HK-2 (cell line): ENCODE results near the gene RIC3.

Experiments
- DNase-seq: peaks from one replicate; pipeline ENCODE4 v3.0.0-alpha.2; 2018; ENCODE audit not compliant: unreplicated experiment

RIC3 gene

DNA sequence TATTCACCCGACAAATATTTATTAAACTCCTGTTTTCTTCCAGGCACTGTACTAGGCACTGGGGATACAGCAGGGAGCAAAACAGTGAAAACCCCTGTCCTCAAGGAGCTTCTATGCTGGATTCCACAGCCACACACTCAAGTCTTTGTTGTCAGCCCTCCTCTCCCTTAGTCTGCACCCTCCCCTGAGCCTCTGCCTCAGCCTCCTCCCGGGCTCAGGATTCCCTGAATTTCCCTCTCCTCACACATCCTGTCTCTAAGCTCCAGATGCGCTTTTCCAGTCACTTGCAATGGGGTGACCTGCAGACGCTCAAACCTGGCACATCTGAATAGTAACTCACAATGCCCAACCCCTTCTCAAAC lies 101.3 kb downstream of the RIC3 start:
- no peak for DNase-seq

DNA sequence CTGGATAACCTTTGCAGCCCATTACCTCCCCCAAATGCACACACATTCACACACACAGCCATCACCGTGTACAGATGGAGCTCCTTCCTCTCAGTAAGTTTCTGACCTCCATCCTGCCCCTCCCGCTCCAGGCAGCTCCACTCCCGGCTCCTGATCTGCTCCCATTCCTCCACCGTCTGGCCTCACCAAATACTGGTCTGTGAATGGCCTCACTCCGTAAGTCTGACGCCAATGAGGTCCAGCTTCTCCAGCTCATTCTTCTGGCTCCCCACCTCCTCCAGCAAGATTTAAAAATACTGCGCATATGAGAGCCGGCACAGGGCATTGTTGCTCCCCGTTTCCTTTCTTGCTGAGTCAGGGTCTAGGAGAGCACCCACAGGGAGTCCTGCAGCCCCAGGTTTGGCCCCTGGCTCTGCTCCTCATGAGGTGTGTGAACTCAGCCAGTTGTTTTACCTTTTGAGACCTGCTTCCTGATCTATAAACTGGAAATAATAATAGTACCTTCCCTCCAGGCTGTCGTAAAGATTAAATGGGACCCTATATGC lies 101.8 kb downstream of the RIC3 start:
- no peak for DNase-seq

DNA sequence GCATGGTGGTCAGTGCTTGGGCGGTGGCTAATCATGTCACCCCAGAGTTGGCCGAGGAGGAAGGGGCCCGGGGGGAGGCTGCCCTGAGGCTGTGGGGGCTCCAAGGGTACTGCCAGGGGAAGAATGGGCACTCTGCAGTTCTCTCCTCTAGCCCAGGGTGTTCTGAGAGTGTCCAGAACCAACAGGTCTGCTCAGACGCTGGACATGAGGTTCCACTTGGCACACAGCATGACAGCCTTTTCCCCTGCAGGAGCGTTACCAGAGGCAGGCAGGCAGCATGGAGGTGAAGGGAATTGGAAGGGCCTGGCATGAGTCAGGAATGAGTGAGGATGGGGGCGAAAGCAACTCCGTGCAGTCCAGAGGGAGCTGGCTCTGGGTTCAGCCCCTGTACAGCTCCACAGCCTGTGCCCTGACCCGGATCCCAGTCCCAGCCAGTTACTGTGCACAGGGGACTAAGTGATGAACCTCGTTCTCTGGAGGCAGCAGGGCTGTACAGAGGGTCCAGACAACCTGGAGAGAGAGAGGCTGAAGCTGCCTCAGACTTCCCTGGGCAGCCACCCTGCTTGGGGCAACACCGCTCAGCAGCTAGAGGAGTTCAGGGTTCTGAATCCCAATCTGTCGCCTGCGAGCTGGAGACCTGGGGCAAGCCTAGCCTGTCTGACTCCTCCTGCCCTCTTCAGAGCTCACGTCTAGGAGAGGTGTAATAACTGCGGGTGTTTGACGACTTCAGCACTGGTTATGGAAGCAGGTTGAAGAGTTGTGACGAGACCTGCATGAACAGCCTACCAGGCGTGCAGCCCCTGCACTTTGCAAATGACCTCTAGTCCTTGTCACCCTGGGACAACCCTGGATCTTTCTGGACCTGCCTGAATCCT lies 102.6 kb downstream of the RIC3 start:
- DNase-seq, result no peak

DNA sequence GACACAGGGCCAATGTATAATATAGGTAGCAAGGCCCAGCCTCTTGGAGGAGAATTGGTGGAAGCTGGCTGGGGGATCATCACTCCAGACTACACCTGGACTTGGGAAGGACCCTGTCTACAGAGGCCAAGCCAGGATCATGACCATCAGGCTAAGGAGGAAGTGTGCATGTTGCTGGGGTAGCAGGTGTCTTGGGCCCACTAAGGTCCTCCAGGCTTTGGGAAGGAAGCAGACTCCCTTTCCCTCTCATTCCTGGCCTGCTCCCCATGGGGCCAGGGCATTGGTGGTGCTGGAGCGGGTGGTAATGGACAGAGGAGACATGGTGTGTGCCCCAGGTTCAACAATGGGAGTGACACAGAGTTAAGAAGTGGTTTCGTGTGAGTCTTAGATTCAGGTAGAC lies 103.8 kb downstream of the RIC3 start:
- no peak for DNase-seq

DNA sequence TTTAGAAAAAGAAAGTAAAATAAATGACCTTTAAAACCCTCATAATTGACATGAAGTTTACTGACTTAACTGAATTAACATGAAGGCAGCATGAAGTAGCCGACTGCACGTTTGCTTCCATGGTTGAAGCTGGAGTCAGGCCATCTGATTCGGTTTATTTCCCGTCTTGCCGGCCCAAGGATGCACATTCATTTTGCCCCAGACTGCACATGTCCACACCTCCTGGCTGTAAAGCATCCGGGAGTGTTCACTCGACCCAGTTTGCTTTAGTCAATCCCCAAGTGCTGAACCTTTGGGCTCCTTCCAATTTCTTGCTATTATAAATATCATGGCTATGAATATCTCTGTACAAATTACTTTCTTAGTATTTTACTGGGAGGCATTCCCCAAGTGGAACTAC lies 105.5 kb downstream of the RIC3 start:
- DNase-seq, result no peak

DNA sequence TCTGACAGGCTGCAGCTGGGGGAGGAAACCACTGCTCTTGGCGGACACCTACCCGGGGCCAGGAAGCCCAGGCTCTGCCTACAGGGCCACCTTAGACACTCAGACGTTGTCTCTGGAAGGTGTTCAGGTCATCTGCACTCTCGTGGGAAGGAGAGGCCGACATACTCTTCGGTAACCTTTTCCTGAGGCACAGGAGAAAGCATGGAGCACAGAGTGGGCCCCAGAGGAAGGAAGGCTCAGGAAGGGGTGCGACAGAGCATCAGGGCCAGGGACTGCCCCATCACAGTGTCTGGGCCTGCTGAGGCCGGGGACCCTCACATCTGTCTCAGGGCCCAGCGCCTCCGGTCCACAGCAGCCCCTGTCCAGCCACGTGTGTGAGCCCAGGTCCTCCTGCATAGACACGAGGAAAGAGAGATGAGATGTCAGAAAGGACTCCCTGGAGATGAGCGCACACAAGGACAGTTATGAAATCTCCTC lies 106.0 kb downstream of the RIC3 start:
- DNase-seq, result no peak

DNA sequence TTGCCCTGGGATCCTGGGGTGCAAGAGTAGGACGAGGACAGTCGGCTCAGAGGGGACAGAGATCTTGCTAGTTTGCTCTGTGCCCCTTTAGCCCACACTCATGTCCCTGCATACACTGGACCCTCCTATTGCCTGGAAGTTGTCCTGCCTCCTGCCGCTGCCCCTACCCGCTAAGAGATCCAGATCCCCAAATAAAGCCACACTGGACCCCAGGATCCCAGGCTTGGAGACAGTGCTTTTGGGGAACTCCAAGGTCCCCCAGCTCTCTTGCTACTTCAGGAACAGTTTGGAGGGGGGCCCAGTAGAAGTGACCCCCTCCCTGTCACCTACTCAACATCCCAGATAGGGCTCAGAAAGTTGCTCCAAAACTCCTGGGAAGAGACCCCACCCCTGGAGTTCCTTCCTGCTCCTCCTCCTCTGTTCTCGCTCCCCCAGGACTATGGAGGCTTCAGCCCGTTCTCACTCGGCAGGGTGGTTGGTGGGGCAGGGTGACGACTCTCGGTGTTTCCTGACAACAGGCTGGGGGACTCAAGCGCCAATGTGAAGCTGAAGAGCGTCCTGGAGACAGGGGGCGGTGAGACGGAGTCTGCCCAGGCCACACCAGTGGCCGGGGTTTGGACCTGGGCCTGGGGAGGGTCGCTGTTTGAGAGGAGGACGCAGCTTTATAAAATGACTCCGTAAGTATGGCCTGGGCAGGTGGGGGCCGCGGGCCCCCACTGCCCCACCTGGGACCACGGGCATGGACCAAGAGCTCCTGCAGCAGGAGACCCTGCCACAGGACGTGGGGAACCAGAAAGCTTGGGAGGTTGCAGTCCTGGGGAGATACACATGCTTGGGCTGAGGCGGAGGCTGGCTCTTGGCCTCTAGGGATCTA lies 107.0 kb downstream of the RIC3 start:
- DNase-seq, result no peak

DNA sequence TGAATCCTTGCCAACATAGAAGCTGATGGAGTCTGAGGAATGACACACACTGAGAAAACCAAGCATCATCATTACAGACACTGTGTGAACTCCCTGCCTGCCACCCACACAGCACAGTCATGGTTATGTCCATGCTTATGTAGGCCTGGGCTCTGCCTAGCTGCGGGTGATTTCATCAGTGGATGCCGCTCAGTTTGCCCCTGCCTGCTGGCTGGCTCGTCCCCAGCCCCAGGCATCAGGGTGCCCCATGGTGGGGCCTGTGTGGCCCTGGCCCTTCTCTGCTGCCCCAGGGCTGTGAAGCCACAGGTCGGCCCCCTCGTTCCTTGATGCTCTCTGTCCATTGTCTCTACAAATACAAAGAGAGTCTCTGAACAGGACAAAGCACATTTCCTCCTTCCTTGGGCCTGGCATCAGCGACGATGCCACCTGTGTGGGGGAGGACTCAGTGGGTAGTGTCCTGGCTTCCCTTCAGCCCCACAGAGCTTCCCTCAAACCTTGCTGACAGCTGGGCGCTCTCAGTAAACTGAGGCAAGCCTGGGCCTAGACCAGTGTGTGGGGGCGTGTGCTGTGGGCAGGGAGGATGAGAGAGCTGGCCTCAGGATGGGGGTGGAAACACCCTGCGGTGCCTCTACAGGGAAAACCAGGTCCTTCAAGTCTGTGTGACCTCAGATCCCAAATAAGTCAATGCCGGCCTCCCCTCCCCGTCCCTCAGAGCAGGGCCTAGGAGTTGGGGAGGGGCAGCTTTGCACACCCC lies 107.8 kb downstream of the RIC3 start:
- DNase-seq, result no peak

DNA sequence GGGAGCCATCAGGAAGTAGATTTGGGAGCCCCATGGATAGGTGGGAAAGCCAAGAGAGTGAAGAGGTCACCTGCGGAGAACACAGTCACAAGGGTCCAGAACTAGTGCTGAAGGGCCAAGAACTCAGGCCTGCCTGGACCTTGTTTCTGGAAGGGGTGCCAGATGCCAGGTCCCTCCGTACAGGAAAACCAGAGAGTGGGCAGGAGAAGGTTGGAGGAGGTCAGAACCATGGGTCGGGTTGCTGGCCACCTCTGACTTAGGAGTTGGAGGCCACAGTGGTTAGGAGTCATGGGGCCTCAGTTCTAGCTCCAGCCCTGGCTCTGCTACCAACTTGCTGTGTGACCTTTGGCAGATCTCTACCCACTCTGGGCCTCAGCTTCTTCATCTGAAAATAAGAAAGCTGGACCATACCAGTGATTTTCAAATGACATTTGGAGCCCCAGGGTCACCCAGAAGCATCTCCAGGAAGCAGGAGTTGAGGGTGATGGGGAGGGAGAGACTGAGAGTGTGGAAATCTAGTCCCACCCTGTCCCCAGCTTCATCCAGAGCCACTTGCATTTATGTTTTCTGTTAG lies 108.6 kb downstream of the RIC3 start:
- no peak for DNase-seq

DNA sequence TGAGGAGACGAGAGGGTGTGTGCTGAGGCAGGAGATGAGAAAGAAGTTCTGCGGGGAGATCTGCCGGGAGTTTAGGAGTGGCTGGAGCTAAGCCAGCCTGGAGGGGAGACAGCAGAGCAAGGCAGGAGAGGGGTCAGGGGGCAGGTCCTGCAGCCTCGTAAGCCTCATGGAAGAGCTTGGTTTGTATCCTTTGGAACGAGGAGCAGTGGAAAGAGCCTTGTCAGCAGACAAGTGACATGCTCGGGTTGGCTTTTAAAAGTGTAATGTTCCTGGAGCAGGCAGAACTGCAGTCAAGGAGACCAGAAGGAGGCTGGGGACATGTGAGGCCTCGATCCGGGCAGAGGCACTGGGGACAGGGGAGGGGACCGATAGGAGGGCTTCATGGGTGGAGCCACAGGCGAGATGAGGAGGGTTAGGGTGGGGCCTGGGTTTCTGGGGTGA lies 109.2 kb downstream of the RIC3 start:
- no peak for DNase-seq

DNA sequence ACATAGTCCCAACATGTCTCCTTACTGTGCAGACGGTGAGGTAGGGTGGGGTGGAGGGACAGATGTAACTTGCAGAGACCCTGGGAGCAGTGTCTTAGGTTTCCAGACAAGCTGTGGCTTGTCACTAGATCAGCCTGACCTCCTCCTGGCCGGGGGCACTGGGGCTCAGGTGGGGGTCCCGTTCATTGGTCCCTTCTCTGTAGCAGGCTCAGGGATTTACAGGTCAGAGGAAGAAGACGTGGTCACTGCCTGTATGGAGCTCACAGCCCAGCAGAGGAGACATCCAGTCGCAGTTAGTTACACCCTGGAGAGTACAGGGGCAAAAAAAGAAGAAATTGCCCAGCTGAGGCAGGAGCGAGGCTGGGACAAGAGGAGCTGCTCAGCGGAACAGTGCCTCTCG lies 109.8 kb downstream of the RIC3 start:
- no peak for DNase-seq

DNA sequence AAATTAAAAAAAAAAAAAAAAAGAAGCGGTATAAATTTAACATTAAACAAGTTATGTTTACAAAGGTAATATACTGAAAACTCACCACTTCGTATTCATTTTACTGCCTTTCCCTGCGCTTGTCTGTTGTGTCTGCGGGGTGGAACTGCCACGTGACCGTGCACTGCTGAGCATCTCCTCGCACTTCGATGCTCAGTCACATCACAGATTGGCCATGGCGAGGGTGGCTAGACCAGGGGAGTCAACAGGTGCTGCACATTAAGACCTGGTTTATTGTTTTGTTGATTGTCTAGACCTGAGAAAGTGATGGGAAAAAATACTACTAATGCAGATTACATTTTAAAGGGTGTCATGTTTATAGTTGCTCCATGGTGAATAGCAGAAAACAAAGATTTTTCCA lies 110.6 kb downstream of the RIC3 start:
- no peak for DNase-seq

DNA sequence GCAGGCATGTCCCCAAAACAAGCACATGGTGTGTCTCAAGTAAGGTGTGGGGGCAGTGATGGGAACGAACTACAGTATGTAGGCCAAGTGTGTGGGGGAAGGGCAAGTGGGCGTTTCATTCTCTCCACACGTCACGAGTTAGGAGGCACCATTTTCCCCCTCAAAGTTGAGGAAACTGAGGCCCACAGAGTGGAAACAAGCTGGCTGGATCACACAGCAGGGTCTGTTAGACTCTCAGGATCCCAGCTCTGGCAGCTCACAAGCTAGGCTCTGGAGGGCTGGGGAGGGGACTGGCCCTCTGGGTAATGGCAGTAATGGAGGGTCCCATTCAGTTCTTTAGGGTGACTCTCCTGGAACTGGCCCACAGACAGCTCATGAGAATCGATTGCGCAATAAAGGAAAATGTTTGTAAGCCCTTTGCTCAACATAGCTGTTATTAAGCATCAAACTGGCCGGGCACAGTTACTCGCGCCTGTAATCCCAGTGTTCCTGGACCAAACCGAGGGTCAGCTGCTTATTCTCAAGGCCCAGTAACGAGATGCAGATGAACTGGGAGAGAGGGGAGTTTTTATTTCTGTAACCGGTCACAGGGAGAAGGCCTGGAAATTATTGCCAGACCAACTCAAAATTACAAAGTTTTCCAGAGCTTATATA lies 111.9 kb downstream of the RIC3 start:
- no peak for DNase-seq
